IPS-20b (cell line): ENCODE data around the gene RMND5B.

Experiments
- H3K27ac ChIP-seq: one replicate; pipeline ENCODE4 v1.5.1; 2013; ENCODE audit warnings: low read length
- H3K27me3 ChIP-seq: 2 replicates; pipeline ENCODE4 v1.6.1; 2013; ENCODE audit warnings: mild to moderate bottlenecking, low read length, inconsistent platforms; ENCODE audit not compliant: insufficient read depth
- H3K36me3 ChIP-seq: 2 replicates; pipeline ENCODE4 v1.6.1; 2013; ENCODE audit warnings: low read depth, mild to moderate bottlenecking, inconsistent platforms, low read length, moderate library complexity; ENCODE audit not compliant: insufficient read depth
- H3K4me1 ChIP-seq: 2 replicates; pipeline ENCODE4 v1.6.1; 2013; ENCODE audit warnings: mild to moderate bottlenecking, control low read depth, inconsistent platforms, low read length, moderate library complexity; ENCODE audit not compliant: insufficient read depth
- H3K4me3 ChIP-seq: 2 replicates; pipeline ENCODE4 v1.5.1; 2013; ENCODE audit warnings: mild to moderate bottlenecking, low read length, inconsistent platforms
- H3K9ac ChIP-seq: 2 replicates; pipeline ENCODE4 v1.6.1; 2013; ENCODE audit warnings: low read depth, mild to moderate bottlenecking, inconsistent platforms, low read length, moderate library complexity
- H3K9me3 ChIP-seq: 2 replicates; pipeline ENCODE4 v1.6.1; 2013; ENCODE audit warnings: mild to moderate bottlenecking, low read depth, low read length, inconsistent platforms; ENCODE audit not compliant: insufficient read depth

RMND5B gene

GRCh38 chr5:178198706-178199105 lies 67.9 kb downstream of the RMND5B start:
- peaks cover 16% of the 10 kb centered on the region; the same call in 1 of the 2 replicates for H3K27me3 ChIP-seq
- no peak overlapping the region for H3K27ac ChIP-seq
- no peak overlapping the region for H3K4me3 ChIP-seq

GRCh38 chr5:178199581-178200434 lies 69.0 kb downstream of the RMND5B start:
- no peak overlapping the region for H3K27ac ChIP-seq
- no peaks in the 10 kb centered on the region for H3K36me3 ChIP-seq
- H3K9ac ChIP-seq: no peak overlapping the region
- no peaks in the 10 kb centered on the region for H3K9me3 ChIP-seq
- H3K4me3 ChIP-seq: no peak overlapping the region
- H3K27me3 ChIP-seq: peaks cover 16% of the 10 kb centered on the region; the same call in 1 of the 2 replicates
- H3K4me1 ChIP-seq: no peaks in the 10 kb centered on the region; the same call in 1 of the 2 replicates

More at GRCh38 chr5:178198706-178199105, 67.9 kb downstream of the RMND5B start:
- Histone ChIP-seq H3K9ac (no peak overlapping the region), H3K9me3 (no peaks in the 10 kb centered on the region), H3K36me3 (no peaks in the 10 kb centered on the region), H3K4me1 (peaks cover 4% of the 10 kb centered on the region; the same call in 1 of the 2 replicates)
